Hepatocyte (in vitro differentiated cells): ENCODE results near the gene GAS6. TPM values are rescaled to one million over a fixed set of nuclear protein-coding genes. Genes with fewer than 3 reads are reported as not detected.

ENCODE experiments used
- DNase-seq: peaks from one replicate; pipeline ENCODE4 v3.0.0-alpha.2; 2016; ENCODE audit warnings: low spot score
- H2AFZ ChIP-seq: fragments of 200-600 bp; sonication (generic); 2 replicates; pipeline ENCODE4 v1.6.0; 2016; ENCODE audit warnings: antibody characterized with exemption, mild to moderate bottlenecking
- H3K27ac ChIP-seq: fragments of 200-600 bp; sonication (generic); 2 replicates; pipeline ENCODE4 v1.5.1; 2016; ENCODE audit warnings: mild to moderate bottlenecking
- H3K27me3 ChIP-seq: fragments of 200-600 bp; sonication (generic); 2 replicates; pipeline ENCODE4 v1.6.1; 2016
- H3K36me3 ChIP-seq: fragments of 200-600 bp; sonication (generic); replicated peaks from 2 replicates; pipeline ENCODE4 v1.5.1; 2016; ENCODE audit warnings: low read depth; ENCODE audit not compliant: insufficient read depth
- H3K4me1 ChIP-seq: fragments of 200-600 bp; sonication (generic); 2 replicates; pipeline ENCODE4 v1.5.1; 2016; ENCODE audit warnings: mild to moderate bottlenecking, moderate library complexity; ENCODE audit not compliant: insufficient read depth
- H3K4me2 ChIP-seq: fragments of 200-600 bp; sonication (generic); 2 replicates; pipeline ENCODE4 v1.6.0; 2016
- H3K4me3 ChIP-seq: fragments of 200-600 bp; sonication (generic); 2 replicates; pipeline ENCODE4 v1.5.1; 2016; ENCODE audit warnings: mild to moderate bottlenecking
- H3K79me2 ChIP-seq: fragments of 200-600 bp; sonication (generic); 2 replicates; pipeline ENCODE4 v1.6.0; 2017; ENCODE audit warnings: mild to moderate bottlenecking
- H3K9me2 ChIP-seq: fragments of 200-600 bp; sonication (generic); replicated peaks from 2 replicates; pipeline ENCODE4 v1.6.0; 2017; ENCODE audit warnings: mild to moderate bottlenecking; ENCODE audit not compliant: insufficient read depth
- H3K9me3 ChIP-seq: fragments of 200-600 bp; sonication (generic); 2 replicates; pipeline ENCODE4 v1.5.1; 2016; ENCODE audit warnings: low read depth, mild to moderate bottlenecking
- H4K20me1 ChIP-seq: fragments of 200-600 bp; sonication (generic); 2 replicates; pipeline ENCODE4 v1.6.0; 2016; ENCODE audit warnings: mild to moderate bottlenecking; ENCODE audit not compliant: insufficient read depth, poor library complexity, severe bottlenecking
- EZH2 ChIP-seq: fragments of 200-600 bp; sonication (generic); IDR thresholded peaks from 2 replicates; pipeline ENCODE4 v1.6.1; 2016; ENCODE audit warnings: antibody characterized with exemption, mild to moderate bottlenecking, borderline replicate concordance
- EZH2phosphoT487 ChIP-seq: fragments of 200-600 bp; sonication (generic); IDR thresholded peaks from one replicate; pipeline ENCODE4 v1.6.1; 2018; ENCODE audit warnings: antibody characterized with exemption, mild to moderate bottlenecking, low read depth, moderate library complexity; ENCODE audit not compliant: unreplicated experiment, severe bottlenecking
- WGBS: methylation state at CpG from one replicate; pipeline ENCODE4 v1.1.6; 2016; ENCODE audit warnings: low lambda C conversion rate; ENCODE audit errors: missing lambda C conversion rate; 5-methylcytosine and 5-hydroxymethylcytosine counted together
- polyA plus RNA-seq: library from polyadenylated mRNA; unstranded; fragments of >200 nt; fragmentation: Nextera tagmentation; extraction: Ambion mirVana; gene quantifications from 2 replicates; pipeline ENCODE4 v1.2.1, GENCODE V29; 2016
- total RNA-seq: library from RNA; depleted of rRNA; stranded (reverse); fragments of >200 nt; gene quantifications from 2 replicates; pipeline ENCODE4 v1.2.3, GENCODE V29; 2014
- TF ChIP-seq, protein P1 (sequence below): fragments of 200-600 bp; sonication (generic); IDR thresholded peaks from 2 replicates; pipeline ENCODE4 v1.5.1; 2016; ENCODE audit warnings: antibody characterized with exemption, mild to moderate bottlenecking; ENCODE audit not compliant: poor library complexity

The GAS6 gene
- total and polyA plus RNA-seq, 2 experiments from 2014 or later: 70.0 to 146 TPM

- no peaks in the 10 kb centered on the region for H4K20me1 ChIP-seq
Measured at GRCh38 chr13:113906571-113906970, 42.7 kb upstream of the GAS6 start.

DNA sequence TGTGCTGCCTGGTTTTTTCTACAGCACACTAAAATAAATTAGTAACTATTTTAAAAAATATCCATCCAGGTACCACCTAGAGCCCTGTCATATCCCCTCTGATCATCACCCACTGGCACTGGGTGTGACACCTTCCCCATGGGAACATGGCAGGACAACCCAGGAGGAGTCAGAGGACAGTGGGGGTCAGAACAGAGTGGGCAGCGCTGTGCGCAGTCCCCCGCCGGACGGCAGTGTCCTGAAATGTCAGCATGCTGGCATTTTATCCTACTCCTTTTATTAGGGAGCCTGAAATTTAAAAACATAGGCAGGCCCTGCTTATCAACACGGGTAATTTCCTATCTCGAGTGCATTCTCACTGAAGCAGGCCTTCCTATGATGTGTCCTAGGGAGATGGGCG, 42.1 kb upstream of the GAS6 start:
- Histone ChIP-seq H3K9me3 (no peaks in the 10 kb centered on the region), H3K27ac (no peak overlapping the region), H3K9me2 (no peaks in the 10 kb centered on the region), H3K4me3 (no peak overlapping the region), H2AFZ (no peak overlapping the region), H3K4me1 (peaks cover 14% of the 10 kb centered on the region), H3K79me2 (no peaks in the 10 kb centered on the region), H4K20me1 (no peaks in the 10 kb centered on the region), H3K4me2 (no peak overlapping the region), H3K36me3 (no peaks in the 10 kb centered on the region), H3K27me3 (no peaks in the 10 kb centered on the region)
- no peak for DNase-seq
- WGBS: 90% methylated on average over 8 of the region's 8 CpGs
- TF ChIP-seq, protein P1, sequence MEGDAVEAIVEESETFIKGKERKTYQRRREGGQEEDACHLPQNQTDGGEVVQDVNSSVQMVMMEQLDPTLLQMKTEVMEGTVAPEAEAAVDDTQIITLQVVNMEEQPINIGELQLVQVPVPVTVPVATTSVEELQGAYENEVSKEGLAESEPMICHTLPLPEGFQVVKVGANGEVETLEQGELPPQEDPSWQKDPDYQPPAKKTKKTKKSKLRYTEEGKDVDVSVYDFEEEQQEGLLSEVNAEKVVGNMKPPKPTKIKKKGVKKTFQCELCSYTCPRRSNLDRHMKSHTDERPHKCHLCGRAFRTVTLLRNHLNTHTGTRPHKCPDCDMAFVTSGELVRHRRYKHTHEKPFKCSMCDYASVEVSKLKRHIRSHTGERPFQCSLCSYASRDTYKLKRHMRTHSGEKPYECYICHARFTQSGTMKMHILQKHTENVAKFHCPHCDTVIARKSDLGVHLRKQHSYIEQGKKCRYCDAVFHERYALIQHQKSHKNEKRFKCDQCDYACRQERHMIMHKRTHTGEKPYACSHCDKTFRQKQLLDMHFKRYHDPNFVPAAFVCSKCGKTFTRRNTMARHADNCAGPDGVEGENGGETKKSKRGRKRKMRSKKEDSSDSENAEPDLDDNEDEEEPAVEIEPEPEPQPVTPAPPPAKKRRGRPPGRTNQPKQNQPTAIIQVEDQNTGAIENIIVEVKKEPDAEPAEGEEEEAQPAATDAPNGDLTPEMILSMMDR: no peak
- TF ChIP-seq EZH2phosphoT487 (no peak), EZH2 (no peak)

More at GRCh38 chr13:113906571-113906970, 42.7 kb upstream of the GAS6 start:
- Histone ChIP-seq H3K27me3 (no peaks in the 10 kb centered on the region), H3K79me2 (no peaks in the 10 kb centered on the region), H3K4me1 (peaks cover 14% of the 10 kb centered on the region), H3K9me3 (no peaks in the 10 kb centered on the region), H3K9me2 (no peaks in the 10 kb centered on the region), H3K27ac (no peak overlapping the region), H2AFZ (no peak overlapping the region), H3K4me2 (no peak overlapping the region), H3K4me3 (no peak overlapping the region), H3K36me3 (no peaks in the 10 kb centered on the region)
- TF ChIP-seq EZH2: no peak
- DNase-seq: no peak
- 94% methylated on average over 4 of the region's 4 CpGs for WGBS

DNA sequence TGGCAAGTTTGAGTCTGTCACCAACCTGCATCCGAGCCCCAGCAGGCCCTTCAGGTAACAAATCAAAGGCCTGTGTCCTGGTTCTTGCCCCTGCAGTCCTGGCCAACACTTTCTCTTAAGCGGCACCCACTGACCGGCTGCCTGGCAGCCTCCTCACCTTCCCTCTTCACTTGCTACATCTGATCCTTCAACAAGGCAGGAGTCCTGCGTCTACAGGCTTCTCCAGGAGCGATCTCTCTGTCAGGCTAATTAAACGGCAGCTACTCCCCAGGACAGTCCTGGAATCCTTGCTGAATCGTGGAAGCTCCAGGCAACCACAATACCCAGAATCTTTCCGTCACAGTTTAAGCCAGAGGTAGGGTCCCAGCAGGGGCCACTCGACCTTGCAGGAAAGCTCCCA, 41.1 kb upstream of the GAS6 start:
- Histone ChIP-seq H4K20me1 (no peaks in the 10 kb centered on the region), H3K4me3 (no peak overlapping the region), H3K36me3 (no peaks in the 10 kb centered on the region), H3K27ac (no peak overlapping the region), H3K9me2 (no peaks in the 10 kb centered on the region), H3K27me3 (no peaks in the 10 kb centered on the region), H3K4me2 (no peak overlapping the region), H3K4me1 (peaks cover 14% of the 10 kb centered on the region), H2AFZ (no peak overlapping the region), H3K9me3 (no peaks in the 10 kb centered on the region), H3K79me2 (no peaks in the 10 kb centered on the region)
- TF ChIP-seq, protein P1: no peak
- no peak for TF ChIP-seq EZH2
- no peak for TF ChIP-seq EZH2phosphoT487
- DNase-seq: no peak
- 80% methylated on average over 9 of the region's 9 CpGs for WGBS

DNA sequence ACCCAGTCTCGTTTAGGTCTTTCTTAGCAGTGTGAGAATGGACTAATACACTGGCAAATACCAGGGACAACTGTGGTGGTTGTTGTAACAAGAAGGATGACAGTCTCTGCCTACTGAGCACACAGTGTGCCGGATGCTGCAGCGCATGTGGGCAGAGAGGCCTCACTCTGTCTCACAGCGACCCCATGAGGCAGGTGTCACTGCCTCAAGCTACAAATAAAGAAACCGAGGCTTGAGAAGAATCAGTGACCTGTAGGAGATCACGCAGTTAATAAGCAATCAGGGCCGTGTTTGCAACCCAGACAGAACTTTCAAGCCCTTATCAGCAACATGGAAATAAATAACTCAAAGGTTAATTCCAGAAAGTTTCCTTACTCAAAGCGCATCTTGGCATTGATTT, 40.5 kb upstream of the GAS6 start:
- peak; percentile 72 for DNase-seq
- Histone ChIP-seq H3K79me2 (no peaks in the 10 kb centered on the region), H3K4me1 (peaks cover 14% of the 10 kb centered on the region), H4K20me1 (no peaks in the 10 kb centered on the region), H2AFZ (no peak overlapping the region), H3K27me3 (no peaks in the 10 kb centered on the region), H3K4me2 (no peak overlapping the region), H3K4me3 (no peak overlapping the region), H3K36me3 (no peaks in the 10 kb centered on the region), H3K27ac (no peak overlapping the region), H3K9me3 (no peaks in the 10 kb centered on the region), H3K9me2 (no peaks in the 10 kb centered on the region)
- TF ChIP-seq EZH2 (no peak), EZH2phosphoT487 (no peak)
- TF ChIP-seq, protein P1: peak; percentile 69
- WGBS: 40% methylated on average over 8 of the region's 8 CpGs
